ENCODE measurements around the gene ASPSCR1. TPM values are rescaled to one million over a fixed set of nuclear protein-coding genes. Genes with fewer than 3 reads are reported as not detected.

ASPSCR1 gene
- total RNA-seq, 3 donors from 2014 or later, result 15.4 to 31.8 (median 17.9) TPM

DNA sequence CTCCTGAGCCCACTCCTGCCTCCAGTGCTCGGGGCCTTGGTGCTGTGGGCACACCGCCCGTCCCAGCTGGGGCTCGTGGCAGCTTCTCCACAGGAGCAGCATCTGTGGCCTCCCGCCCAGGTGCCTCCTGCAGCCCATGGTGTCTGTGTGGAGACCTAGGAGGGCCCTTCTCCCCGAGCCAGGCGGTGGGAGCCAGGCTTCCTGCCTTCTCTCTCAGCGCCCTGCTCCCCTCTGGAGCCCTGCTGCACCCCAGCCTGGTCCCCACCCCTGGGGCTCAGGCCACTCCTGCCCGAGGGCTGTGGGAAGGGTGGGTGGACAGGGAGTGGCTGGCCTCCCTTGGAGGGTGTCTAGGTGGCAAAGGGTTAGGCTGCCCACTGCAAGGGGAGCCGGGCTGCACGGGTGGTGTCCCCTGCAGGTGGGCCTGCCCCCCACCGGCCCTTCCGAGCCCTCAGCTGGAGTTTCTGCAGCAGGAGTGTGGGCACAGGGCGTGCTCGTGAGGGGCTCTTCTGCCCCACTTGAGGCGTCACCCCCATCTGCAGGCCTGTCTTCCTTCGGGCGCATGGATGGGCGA is 34.3 kb downstream of the ASPSCR1 start:
- Histone ChIP-seq H3K27ac (no peak overlapping the region), H3K27me3 (no peaks in the 10 kb centered on the region), H3K4me3 (no peak overlapping the region), H3K36me3 (no peaks in the 10 kb centered on the region), H3K4me1 (no peaks in the 10 kb centered on the region), H3K9me3 (no peaks in the 10 kb centered on the region)
- intact Hi-C loops (cut with DNase I; ENCODE audit: low total_unique reads), result no loop called here
- TF ChIP-seq, protein P1, sequence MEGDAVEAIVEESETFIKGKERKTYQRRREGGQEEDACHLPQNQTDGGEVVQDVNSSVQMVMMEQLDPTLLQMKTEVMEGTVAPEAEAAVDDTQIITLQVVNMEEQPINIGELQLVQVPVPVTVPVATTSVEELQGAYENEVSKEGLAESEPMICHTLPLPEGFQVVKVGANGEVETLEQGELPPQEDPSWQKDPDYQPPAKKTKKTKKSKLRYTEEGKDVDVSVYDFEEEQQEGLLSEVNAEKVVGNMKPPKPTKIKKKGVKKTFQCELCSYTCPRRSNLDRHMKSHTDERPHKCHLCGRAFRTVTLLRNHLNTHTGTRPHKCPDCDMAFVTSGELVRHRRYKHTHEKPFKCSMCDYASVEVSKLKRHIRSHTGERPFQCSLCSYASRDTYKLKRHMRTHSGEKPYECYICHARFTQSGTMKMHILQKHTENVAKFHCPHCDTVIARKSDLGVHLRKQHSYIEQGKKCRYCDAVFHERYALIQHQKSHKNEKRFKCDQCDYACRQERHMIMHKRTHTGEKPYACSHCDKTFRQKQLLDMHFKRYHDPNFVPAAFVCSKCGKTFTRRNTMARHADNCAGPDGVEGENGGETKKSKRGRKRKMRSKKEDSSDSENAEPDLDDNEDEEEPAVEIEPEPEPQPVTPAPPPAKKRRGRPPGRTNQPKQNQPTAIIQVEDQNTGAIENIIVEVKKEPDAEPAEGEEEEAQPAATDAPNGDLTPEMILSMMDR (IDR thresholded peaks at IDR 0.05), result no peak
- TF ChIP-seq POLR2AphosphoS5 (IDR thresholded peaks at IDR 0.05), result no peak
- no peak for DNase-seq (ENCODE audit: low spot score in 2 of 2)

DNA sequence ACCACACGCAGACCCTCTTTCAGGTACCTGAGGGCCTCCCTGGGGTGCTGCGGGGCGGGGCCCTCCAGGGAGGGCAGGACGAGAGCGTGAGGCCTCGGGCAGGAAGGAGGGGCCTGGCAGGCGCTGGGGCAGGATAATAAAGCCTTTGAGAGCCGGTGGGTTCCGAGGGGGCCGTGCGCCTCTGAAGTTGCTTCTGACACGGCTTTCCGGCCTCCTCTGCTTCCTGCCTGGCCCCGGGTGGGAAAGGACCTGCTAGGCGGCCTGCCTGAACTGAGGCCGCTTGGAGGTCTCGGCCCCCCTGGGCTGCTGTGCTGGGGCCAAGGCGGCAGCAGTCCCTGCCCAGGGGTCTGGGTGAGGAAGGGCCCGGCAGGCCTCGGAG is 34.8 kb downstream of the ASPSCR1 start:
- intact Hi-C loops (cut with DNase I; ENCODE audit: low total_unique reads), result no loop called here
- H3K27ac ChIP-seq, result peak overlapping the region in 1 of 2 donors; percentile 68
- DNase-seq (ENCODE audit: low spot score in 2 of 2), result no peak
- no peaks in the 10 kb centered on the region for H3K36me3 ChIP-seq
- no peak for TF ChIP-seq POLR2AphosphoS5 (IDR thresholded peaks at IDR 0.05)
- TF ChIP-seq POLR2A (IDR thresholded peaks at IDR 0.05), result no peak
- TF ChIP-seq, protein P1 (IDR thresholded peaks at IDR 0.05), result no peak
- H3K4me1 ChIP-seq, result no peaks in the 10 kb centered on the region
- no peak overlapping the region for H3K4me3 ChIP-seq
- H3K27me3 ChIP-seq, result no peaks in the 10 kb centered on the region
- H3K9me3 ChIP-seq, result no peaks in the 10 kb centered on the region

DNA sequence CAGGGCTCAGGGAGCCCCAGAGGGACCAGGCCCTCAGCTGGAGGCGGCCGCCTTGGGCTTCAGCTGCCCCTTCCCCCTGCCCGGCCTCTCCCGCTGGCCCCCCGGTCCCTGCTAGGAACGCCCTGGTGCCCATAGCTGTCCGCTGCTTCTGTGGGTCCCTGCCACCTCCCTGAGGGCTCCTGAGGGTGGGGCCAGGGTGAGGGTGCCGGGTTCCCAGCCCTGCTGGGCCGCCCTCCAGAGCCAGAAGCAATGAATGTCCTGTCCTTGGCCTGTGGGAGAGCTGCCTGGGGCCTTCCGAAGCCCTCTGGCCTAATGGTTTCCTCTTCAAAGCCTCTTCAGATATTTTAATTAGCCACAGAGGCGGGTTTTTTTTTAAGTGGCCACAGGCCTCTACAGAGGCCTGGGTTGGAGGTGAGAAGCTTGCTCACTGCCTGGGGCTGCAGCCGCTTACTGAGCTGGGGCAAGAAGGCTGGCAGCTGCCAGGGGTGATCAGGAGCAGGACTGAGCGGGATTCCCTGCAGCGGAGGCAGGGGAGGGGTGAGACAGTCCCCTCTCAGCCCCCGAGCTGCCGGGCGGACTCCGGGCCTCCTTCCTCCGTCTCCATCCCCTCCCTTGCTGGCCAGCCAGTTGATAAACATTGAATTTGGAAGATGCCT is 35.3 kb downstream of the ASPSCR1 start:
- Histone ChIP-seq H3K27me3 (no peaks in the 10 kb centered on the region), H3K4me1 (no peaks in the 10 kb centered on the region), H3K36me3 (no peaks in the 10 kb centered on the region), H3K4me3 (no peak overlapping the region), H3K27ac (peak overlapping the region; percentile 54 to 68), H3K9me3 (no peaks in the 10 kb centered on the region)
- TF ChIP-seq, protein P1 (IDR thresholded peaks at IDR 0.05), result no peak
- TF ChIP-seq POLR2A (IDR thresholded peaks at IDR 0.05) (no peak), POLR2AphosphoS5 (IDR thresholded peaks at IDR 0.05) (no peak)
- intact Hi-C loops (cut with DNase I; ENCODE audit: low total_unique reads), result no loop called here
- DNase-seq (ENCODE audit: low spot score in 2 of 2), result no peak

DNA sequence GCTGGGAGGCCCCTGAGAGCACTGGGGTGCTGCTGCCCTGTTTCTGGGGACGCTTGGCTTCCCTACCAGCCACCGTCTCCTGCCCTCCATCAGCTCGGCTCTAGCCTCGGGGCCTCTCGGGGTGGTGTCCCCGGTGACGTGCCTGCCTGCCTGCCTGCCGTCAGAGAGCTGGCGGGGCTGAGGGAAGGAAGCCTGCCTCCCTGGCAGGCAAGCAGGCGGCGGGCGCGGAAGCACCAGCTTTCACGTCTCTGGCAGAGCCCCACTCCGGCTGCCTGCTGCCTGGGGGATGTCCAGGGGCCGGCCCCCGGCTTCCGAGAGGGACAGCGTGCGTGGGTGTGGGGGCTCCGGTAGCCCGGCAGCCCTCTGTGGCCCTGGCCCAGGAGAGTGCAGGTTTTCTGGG is 35.9 kb downstream of the ASPSCR1 start:
- intact Hi-C loops (cut with DNase I; ENCODE audit: low total_unique reads), result no loop called here
- no peaks in the 10 kb centered on the region for H3K4me1 ChIP-seq
- TF ChIP-seq POLR2AphosphoS5 (IDR thresholded peaks at IDR 0.05), result no peak
- TF ChIP-seq, protein P1 (IDR thresholded peaks at IDR 0.05), result no peak
- TF ChIP-seq POLR2A (IDR thresholded peaks at IDR 0.05), result no peak
- peak overlapping the region; percentile 54 to 68 for H3K27ac ChIP-seq
- H3K27me3 ChIP-seq, result no peaks in the 10 kb centered on the region
- DNase-seq (ENCODE audit: low spot score in 2 of 2), result no peak
- H3K4me3 ChIP-seq, result no peak overlapping the region
- no peaks in the 10 kb centered on the region for H3K9me3 ChIP-seq
- no peaks in the 10 kb centered on the region for H3K36me3 ChIP-seq

DNA sequence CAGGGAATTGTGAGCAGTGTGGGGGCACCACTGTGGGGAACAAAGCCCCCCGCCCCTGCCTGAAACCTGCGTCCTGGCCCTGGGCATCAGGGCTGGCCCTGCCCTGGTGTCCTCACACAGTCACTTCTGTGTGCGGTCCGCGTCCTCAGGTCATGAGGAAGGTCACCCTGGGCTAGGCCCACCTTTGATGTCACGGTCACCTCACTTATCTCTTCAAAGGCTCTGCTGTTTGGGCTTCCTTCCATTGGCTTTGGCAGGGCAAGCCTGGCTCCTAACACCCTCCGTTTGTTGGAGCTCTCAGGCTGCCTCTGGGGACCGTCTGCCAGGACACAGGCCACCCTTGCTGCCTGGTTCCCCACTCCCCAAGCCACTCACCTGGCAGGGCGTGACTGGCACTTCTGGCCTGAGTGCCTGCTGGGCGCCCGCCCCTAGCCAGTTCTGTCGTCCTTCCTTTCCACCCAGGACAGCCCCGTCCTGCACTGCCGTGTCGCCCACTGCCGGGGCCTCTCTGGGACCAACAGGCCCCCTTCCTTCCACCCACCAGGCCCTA is 36.4 kb downstream of the ASPSCR1 start:
- intact Hi-C loops (cut with DNase I; ENCODE audit: low total_unique reads), result no loop called here
- Histone ChIP-seq H3K4me1 (no peaks in the 10 kb centered on the region), H3K9me3 (no peaks in the 10 kb centered on the region), H3K4me3 (no peak overlapping the region), H3K27ac (peak overlapping the region; percentile 54 to 68), H3K36me3 (no peaks in the 10 kb centered on the region), H3K27me3 (no peaks in the 10 kb centered on the region)
- TF ChIP-seq POLR2AphosphoS5 (IDR thresholded peaks at IDR 0.05), result no peak
- no peak for TF ChIP-seq POLR2A (IDR thresholded peaks at IDR 0.05)
- TF ChIP-seq, protein P1 (IDR thresholded peaks at IDR 0.05), result no peak
- no peak for DNase-seq (ENCODE audit: low spot score in 2 of 2)
